Superior temporal gyrus (tissue), 1 donor: ENCODE results near the gene CGB5.

Experiments used
- DNase-seq: peaks from one replicate; pipeline ENCODE4 v3.0.0-alpha.2; 2016; ENCODE audit errors: extremely low spot score

CGB5 gene

GRCh38 chr19:49085020-49085867 lies 41.6 kb downstream of the CGB5 start, which contains the start of gene SNRNP70:
Gene SNRNP70, plus strand, starts transcription at chr19:49085451. Its CDS starts 964 bp downstream, at chr19:49086415.
- DNase-seq: peak; percentile 99

DNA sequence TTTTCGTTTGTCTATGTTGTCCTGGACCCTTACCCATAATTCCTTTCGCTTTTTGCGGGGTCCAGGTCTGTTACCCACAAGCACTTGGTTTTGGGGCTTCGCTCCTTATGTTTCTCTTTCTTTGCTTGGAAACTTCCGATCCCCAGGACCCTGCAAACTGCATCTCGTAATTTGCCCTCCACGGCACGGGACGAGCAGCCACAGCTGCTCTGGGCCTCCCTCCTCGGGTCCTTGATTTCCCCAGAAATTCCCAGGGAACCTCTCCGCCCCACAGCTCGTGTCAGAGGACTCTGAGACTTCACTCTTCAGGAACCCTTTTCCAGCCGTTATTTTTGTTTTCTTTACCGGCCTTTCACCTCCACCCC lies 42.2 kb downstream of the CGB5 start:
- DNase-seq: no peak

DNA sequence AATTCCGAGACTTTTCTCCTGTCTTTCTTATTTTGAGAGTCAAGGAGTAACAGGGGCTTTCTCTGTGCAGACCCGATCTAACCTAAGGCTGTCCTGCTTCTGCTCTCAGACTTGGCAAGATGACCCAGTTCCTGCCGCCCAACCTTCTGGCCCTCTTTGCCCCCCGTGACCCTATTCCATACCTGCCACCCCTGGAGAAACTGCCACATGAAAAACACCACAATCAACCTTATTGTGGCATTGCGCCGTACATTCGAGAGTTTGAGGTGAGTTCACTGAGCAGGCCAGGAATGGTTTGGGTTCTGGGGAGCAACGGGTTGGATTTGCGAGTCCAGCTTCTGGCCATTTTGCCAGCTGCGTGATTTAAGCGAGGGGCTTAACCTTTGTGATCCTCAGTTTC lies 42.6 kb downstream of the CGB5 start:
- DNase-seq: no peak

DNA sequence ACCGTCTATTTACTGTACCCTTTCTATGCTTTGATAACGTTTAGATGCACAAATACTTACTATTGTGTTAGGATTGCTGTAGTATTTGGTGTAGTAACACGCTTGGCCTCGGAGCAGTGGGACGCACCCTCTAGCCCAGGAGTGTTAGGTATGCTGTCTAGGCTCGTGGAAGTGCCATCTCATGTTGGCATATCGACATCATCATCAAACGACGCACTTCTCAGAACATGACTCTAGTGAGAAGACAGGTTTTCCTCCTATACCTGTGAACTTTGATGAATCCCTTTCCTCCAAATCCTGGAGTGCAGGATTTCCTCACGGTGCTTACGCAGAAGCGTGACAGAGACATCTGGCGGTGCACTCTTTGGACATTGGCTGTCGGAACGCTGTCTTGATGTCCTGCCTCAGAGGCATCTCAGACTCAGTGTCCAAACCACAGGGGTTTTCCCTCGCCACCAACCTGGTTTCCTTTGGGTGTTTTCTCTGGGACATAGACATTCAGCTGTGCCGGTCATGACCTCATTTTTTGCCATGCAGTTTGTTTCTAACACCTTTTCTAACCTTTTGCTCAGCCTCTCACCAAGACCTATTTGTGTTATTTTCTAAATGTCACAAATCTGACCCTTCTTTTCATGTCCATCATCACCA lies 47.9 kb downstream of the CGB5 start:
- no peak for DNase-seq

DNA sequence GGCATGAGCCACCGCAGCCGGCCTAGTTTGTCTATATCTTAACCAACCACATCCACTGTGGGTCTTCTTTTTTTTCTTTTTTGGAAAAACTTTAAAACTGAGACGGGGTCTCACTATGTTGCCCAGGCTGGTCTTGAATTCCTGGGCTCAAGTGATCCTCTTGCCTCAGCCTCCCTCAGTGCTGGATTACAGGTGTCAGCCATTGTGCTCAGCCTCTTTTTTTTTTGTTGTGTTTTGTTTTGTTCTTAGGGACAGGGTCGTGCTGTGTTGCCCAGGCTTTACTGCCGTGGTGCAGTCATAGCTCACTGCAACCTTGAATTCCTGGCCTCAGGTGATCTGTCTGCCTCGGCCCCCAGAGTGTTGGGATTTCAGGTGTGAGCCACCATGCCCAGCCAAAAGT lies 49.0 kb downstream of the CGB5 start:
- no peak for DNase-seq
